OCI-LY7 (cell line): ENCODE results near the gene ITM2B. TPM values are rescaled to one million over a fixed set of nuclear protein-coding genes. Genes with fewer than 3 reads are reported as not detected.
"Not testable (repeated sequence)": the region's sequence is repeated elsewhere in the genome, so short reads cannot be mapped to it uniquely, and the experiment has no call there.

ENCODE experiments used
- BruUV-seq: library from RNA; stranded (reverse); fragments of 400-500 nt; replicated peaks from 2 replicates; lab custom pipeline; 2021; lab: Mats Ljungman, UMichigan
- CTCF ChIA-PET: fragments of 300-600 bp; sonication (Branson Sonifier 250); formaldehyde crosslinking; loops from one replicate; lab custom pipeline; 2022; ENCODE audit warnings: antibody characterized with exemption; ENCODE audit not compliant: unreplicated experiment; lab: Charles Lee
- POLR2A ChIA-PET: fragments of 300-600 bp; sonication (Branson Sonifier 250); formaldehyde crosslinking; loops from one replicate; lab custom pipeline; 2022; ENCODE audit warnings: antibody characterized with exemption; lab: Charles Lee
- DNase-seq: peaks from one replicate; pipeline ENCODE4 v3.0.0-alpha.2; 2015; ENCODE audit warnings: low spot score
- H2AFZ ChIP-seq: fragments of 200-600 bp; sonication (generic), shearing (Covaris generic); 2 replicates; pipeline ENCODE4 v1.6.1; 2014; ENCODE audit warnings: mild to moderate bottlenecking, antibody characterized with exemption, low read length, moderate library complexity
- H3K27ac ChIP-seq: fragments of 200-600 bp; sonication (generic); 2 replicates; pipeline ENCODE4 v1.5.1; 2014; ENCODE audit warnings: mixed run types, low read depth, mild to moderate bottlenecking, moderate library complexity, low read length, inconsistent platforms; ENCODE audit not compliant: poor library complexity, severe bottlenecking
- H3K36me3 ChIP-seq: fragments of 200-600 bp; sonication (generic); 2 replicates; pipeline ENCODE4 v1.6.1; 2014; ENCODE audit warnings: mild to moderate bottlenecking, antibody characterized with exemption, low read length, moderate library complexity, mixed read lengths; ENCODE audit not compliant: insufficient read depth
- H3K4me1 ChIP-seq: fragments of 200-600 bp; sonication (generic); 2 replicates; pipeline ENCODE4 v1.5.1; 2014; ENCODE audit warnings: mild to moderate bottlenecking, low read length; ENCODE audit not compliant: insufficient read depth, poor library complexity, severe bottlenecking
- H3K4me2 ChIP-seq: fragments of 200-600 bp; sonication (generic); 2 replicates; pipeline ENCODE4 v1.6.1; 2014; ENCODE audit warnings: mild to moderate bottlenecking, low read length
- H3K4me3 ChIP-seq: fragments of 200-600 bp; sonication (generic); 2 replicates; pipeline ENCODE4 v1.5.1; 2014; ENCODE audit warnings: mild to moderate bottlenecking, low read depth, low read length; ENCODE audit not compliant: poor library complexity, severe bottlenecking
- H3K79me2 ChIP-seq: fragments of 200-600 bp; sonication (generic); 2 replicates; pipeline ENCODE4 v1.6.1; 2016; ENCODE audit warnings: low read depth, mild to moderate bottlenecking, low read length, moderate library complexity, mixed read lengths; ENCODE audit not compliant: insufficient read depth
- H3K9me2 ChIP-seq: fragments of 200-600 bp; sonication (generic); 2 replicates; pipeline ENCODE4 v1.6.1; 2016; ENCODE audit warnings: mild to moderate bottlenecking, low read length, mixed read lengths; ENCODE audit not compliant: insufficient read depth
- H3K9me3 ChIP-seq: fragments of 200-600 bp; sonication (generic); 2 replicates; pipeline ENCODE4 v1.6.1; 2014; ENCODE audit warnings: mild to moderate bottlenecking, mixed run types, low read length, mixed read lengths
- H4K20me1 ChIP-seq: fragments of 200-600 bp; sonication (generic); 2 replicates; pipeline ENCODE4 v1.6.1; 2014; ENCODE audit warnings: mild to moderate bottlenecking, antibody characterized with exemption, low read length, moderate library complexity, mixed read lengths; ENCODE audit not compliant: insufficient read depth
- EZH2phosphoT487 ChIP-seq: fragments of 200-600 bp; sonication (generic); IDR thresholded peaks from 2 replicates; pipeline ENCODE4 v1.6.1; 2018; ENCODE audit warnings: low read depth, borderline replicate concordance, mild to moderate bottlenecking, mixed run types, antibody characterized with exemption, low read length, moderate library complexity, mixed read lengths
- intact Hi-C: fragments of 100-400 bp; cut with micrococcal nuclease; formaldehyde crosslinking; loops from one replicate; pipeline ENCODE4 v1.10.0; 2022; ENCODE audit not compliant: unreplicated experiment
- total RNA-seq, 2 experiments: library from RNA; depleted of rRNA in 1 of 2; stranded (reverse); fragments of >200 nt in 1 of 2; shearing (Covaris generic) in 1 of 2; gene quantifications; 2 replicates each; pipeline ENCODE4 v1.2.3, GENCODE V29; 2014 to 2022
- TF ChIP-seq, protein P1 (sequence below): fragments of 200-600 bp; sonication (generic); conservative IDR thresholded peaks from 2 replicates; pipeline ENCODE4 v1.5.1; 2014; ENCODE audit warnings: mild to moderate bottlenecking, antibody characterized with exemption, low read length, moderate library complexity, mixed read lengths

Gene ITM2B
- total RNA-seq, 2 experiments from 2014 or later, result 14.7 to 43.3 TPM

DNA sequence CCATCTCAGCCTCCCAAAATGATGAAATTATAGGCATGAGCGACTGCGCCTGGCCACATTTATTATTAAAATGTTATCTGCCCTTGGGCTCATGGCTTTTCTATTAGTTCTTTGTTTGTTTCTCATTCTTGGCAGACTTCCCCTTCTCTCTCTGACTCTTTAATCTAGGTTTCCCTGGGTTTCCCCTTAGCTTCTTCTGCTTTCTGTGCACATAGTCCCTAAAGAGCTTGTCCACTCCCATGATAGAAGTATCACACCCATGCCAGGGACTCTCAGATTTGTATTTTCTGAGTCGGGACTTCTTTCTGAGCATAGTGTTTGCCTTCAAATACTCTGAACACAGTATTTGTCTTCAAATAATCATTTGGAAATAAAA is 38.6 kb upstream of the ITM2B start:
- no peaks in the 10 kb centered on the region for H3K79me2 ChIP-seq
- no TSS peak for BruUV-seq
- no peaks in the 10 kb centered on the region for H3K9me2 ChIP-seq
- H3K9me3 ChIP-seq, result no peaks in the 10 kb centered on the region
- intact Hi-C loops, result no loop called here
- no peak for TF ChIP-seq EZH2phosphoT487
- TF ChIP-seq, protein P1, sequence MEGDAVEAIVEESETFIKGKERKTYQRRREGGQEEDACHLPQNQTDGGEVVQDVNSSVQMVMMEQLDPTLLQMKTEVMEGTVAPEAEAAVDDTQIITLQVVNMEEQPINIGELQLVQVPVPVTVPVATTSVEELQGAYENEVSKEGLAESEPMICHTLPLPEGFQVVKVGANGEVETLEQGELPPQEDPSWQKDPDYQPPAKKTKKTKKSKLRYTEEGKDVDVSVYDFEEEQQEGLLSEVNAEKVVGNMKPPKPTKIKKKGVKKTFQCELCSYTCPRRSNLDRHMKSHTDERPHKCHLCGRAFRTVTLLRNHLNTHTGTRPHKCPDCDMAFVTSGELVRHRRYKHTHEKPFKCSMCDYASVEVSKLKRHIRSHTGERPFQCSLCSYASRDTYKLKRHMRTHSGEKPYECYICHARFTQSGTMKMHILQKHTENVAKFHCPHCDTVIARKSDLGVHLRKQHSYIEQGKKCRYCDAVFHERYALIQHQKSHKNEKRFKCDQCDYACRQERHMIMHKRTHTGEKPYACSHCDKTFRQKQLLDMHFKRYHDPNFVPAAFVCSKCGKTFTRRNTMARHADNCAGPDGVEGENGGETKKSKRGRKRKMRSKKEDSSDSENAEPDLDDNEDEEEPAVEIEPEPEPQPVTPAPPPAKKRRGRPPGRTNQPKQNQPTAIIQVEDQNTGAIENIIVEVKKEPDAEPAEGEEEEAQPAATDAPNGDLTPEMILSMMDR, result no peak
- H3K4me3 ChIP-seq, result no peak overlapping the region
- DNase-seq, result no peak
- no peaks in the 10 kb centered on the region for H3K36me3 ChIP-seq
- H2AFZ ChIP-seq, result no peak overlapping the region
- ChIA-PET CTCF (no interaction called here), POLR2A (no interaction called here)
- no peaks in the 10 kb centered on the region for H4K20me1 ChIP-seq
- no peak overlapping the region for H3K4me2 ChIP-seq
- no peaks in the 10 kb centered on the region for H3K4me1 ChIP-seq
- no peak overlapping the region for H3K27ac ChIP-seq

DNA sequence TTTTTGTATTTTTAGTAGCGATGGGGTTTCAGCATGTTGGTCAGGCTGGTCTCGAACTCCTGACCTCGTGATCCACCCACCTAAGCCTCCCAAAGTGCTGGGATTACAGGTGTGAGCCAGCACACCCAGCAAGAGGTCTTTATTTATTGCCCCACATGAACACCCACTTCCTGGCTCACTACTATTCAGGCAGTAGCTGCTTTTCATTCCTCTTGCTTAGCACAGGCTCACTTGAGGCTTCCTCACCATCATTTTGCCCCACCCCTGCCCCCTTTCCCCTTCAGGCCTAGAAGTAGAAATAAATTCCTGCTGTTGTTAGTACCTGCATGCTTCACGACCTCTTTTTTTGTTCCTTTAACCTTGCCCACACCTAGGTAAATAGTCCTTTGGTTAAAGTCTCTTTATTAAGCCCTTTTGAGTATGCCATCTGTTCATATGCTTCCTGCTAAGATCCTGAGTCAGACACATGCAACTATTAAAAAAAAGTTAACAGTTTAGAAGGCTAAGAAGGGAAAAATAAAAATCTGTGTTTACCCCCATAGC is 33.5 kb upstream of the ITM2B start:
- intact Hi-C loops, result no loop called here
- TF ChIP-seq, protein P1, result no peak
- TF ChIP-seq EZH2phosphoT487, result no peak
- no peaks in the 10 kb centered on the region for H3K36me3 ChIP-seq
- H3K4me2 ChIP-seq, result no peak overlapping the region
- no peak overlapping the region for H2AFZ ChIP-seq
- no peak overlapping the region for H3K27ac ChIP-seq
- no TSS peak for BruUV-seq
- no peaks in the 10 kb centered on the region for H4K20me1 ChIP-seq
- no peaks in the 10 kb centered on the region for H3K79me2 ChIP-seq
- ChIA-PET CTCF (no interaction called here), POLR2A (no interaction called here)
- no peak overlapping the region for H3K4me3 ChIP-seq
- no peaks in the 10 kb centered on the region for H3K4me1 ChIP-seq
- H3K9me3 ChIP-seq, result no peaks in the 10 kb centered on the region
- H3K9me2 ChIP-seq, result no peaks in the 10 kb centered on the region
- DNase-seq, result no peak

DNA sequence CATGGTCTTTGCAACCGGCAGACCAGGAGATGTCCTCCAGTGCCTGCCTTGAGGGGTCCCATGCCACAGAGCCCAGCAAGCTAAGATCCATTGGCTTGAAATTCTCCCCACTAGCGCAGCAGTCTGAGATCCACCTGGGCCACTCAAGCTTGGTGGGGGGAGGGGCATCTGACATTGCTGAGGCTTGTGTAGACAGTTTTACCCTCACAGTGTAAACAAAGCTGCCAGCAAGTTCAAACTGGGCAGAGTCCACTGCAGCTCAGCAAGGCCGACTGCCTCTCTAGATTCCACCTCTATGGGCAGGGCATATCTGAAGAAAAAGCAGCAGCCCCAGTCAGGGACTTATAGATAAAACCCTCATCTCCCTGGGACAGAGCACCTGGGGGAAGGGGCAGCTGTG is 32.0 kb upstream of the ITM2B start:
- H3K9me3 ChIP-seq, result no peaks in the 10 kb centered on the region
- H3K4me1 ChIP-seq, result no peaks in the 10 kb centered on the region
- no peak overlapping the region for H3K4me2 ChIP-seq
- no peaks in the 10 kb centered on the region for H3K36me3 ChIP-seq
- no peaks in the 10 kb centered on the region for H4K20me1 ChIP-seq
- DNase-seq, result no peak
- H3K27ac ChIP-seq, result no peak overlapping the region
- no peaks in the 10 kb centered on the region for H3K9me2 ChIP-seq
- BruUV-seq, result no TSS peak
- no peak overlapping the region for H3K4me3 ChIP-seq
- no peak overlapping the region for H2AFZ ChIP-seq
- TF ChIP-seq, protein P1, result no peak
- TF ChIP-seq EZH2phosphoT487, result no peak
- H3K79me2 ChIP-seq, result no peaks in the 10 kb centered on the region
- intact Hi-C loops, result no loop called here
- ChIA-PET CTCF (no interaction called here), POLR2A (interaction anchor here (0.6 to 1.7 kb wide), 2 partner anchors 16 to 131 kb away, joined by 3 to 7 read pairs; no protein-coding TSS in a partner anchor)

DNA sequence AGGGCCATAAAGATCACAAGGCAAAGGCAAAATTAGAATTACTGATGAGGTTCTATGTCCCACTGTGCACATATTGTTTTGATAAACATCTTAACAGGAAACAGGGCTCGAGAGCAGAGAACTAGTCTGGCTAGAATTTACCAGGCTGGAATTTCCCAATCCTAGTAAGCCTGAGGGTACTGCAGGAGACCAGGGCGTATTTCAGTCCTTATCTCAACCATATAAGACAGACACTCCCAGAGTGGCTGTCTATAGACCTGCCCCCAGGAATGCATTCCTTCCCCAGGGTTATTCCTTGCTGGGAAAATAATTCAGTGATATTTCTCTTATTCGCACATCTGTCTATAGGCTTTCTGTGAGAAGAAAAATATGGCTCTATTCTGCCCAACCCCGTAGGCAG is 25.8 kb upstream of the ITM2B start:
- H3K9me2 ChIP-seq, H3K36me3 ChIP-seq, H4K20me1 ChIP-seq, H3K79me2 ChIP-seq, DNase-seq, CTCF ChIA-PET, intact Hi-C loops, H3K4me2 ChIP-seq, H3K27ac ChIP-seq, H3K9me3 ChIP-seq, H2AFZ ChIP-seq, POLR2A ChIA-PET, BruUV-seq, H3K4me1 ChIP-seq, H3K4me3 ChIP-seq: not testable (repeated sequence)
